ENCODE results near the gene RBMX2. TPM values are rescaled to one million over a fixed set of nuclear protein-coding genes. Genes with fewer than 3 reads are reported as not detected.

The RBMX2 gene
- total and polyA plus RNA-seq, 2 of the 4 experiments (the other 2 are of a cell fraction) = 8.8 to 11.4 TPM

- H3K4me1 ChIP-seq (ENCODE audit: control insufficient read depth, insufficient read depth, low read length) = no peaks in the 10 kb centered on the region
- H2BK15ac ChIP-seq (ENCODE audit: low read depth, low read length) = no peak overlapping the region
- ATAC-seq (ENCODE audit: low read depth) (no peak), DNase-seq (no peak)
- ChIA-PET CTCF (no interaction called here), POLR2A (ENCODE audit: unreplicated experiment) (no interaction called here)
- H3K79me1 ChIP-seq (ENCODE audit: low read depth in 1 of 2, low read length in 2 of 2) = no peaks in the 10 kb centered on the region
- H4K20me1 ChIP-seq (ENCODE audit: insufficient read depth, low read length) = no peaks in the 10 kb centered on the region
- no peak overlapping the region for H3K4ac ChIP-seq (ENCODE audit: low read depth, low read length)
- H2AK5ac ChIP-seq (ENCODE audit: low read depth, low read length) = no peak overlapping the region
- H3K9ac ChIP-seq (ENCODE audit: low read depth, low read length) = no peak overlapping the region
- intact Hi-C loops (cut with micrococcal nuclease) = no loop called here
- dilution Hi-C loops (cut with HindIII; ENCODE audit: low sequenced_read_pairs, unreplicated experiment) = no loop called here
- no peak overlapping the region for H3K27ac ChIP-seq (ENCODE audit: insufficient read depth, low read length)
- BruUV-seq (replicated peaks) = no TSS peak
- H3K56ac ChIP-seq (ENCODE audit: extremely low read depth, insufficient read depth, low read length) = no peak overlapping the region
- no peak overlapping the region for H3K18ac ChIP-seq (ENCODE audit: low read depth, low read length)
- no peaks in the 10 kb centered on the region for H3K36me3 ChIP-seq (ENCODE audit: control insufficient read depth, insufficient read depth, low read length)
- no peak overlapping the region for H2AFZ ChIP-seq (replicated peaks; ENCODE audit: low read length, poor library complexity)
- no peak overlapping the region for H3K4me3 ChIP-seq (ENCODE audit: insufficient read depth, low read depth, low read length)
- no peak overlapping the region for H4K8ac ChIP-seq (ENCODE audit: low read depth in 2 of 2, low read length in 2 of 2)
- H2BK120ac ChIP-seq (ENCODE audit: low read depth, low read length) = no peak overlapping the region
- no peak for TF ChIP-seq RFX5 (IDR thresholded peaks at IDR 0.05; ENCODE audit: low read depth, low read length)
- TF ChIP-seq MAFK (IDR thresholded peaks at IDR 0.05; ENCODE audit: low read depth, low read length) = no peak
- no peak for TF ChIP-seq RCOR1 (IDR thresholded peaks at IDR 0.05; ENCODE audit: insufficient replicate concordance, low read length)
- no peak for TF ChIP-seq CHD1 (IDR thresholded peaks at IDR 0.05; ENCODE audit: low read depth, low read length)
- no peak for TF ChIP-seq BHLHE40 (IDR thresholded peaks at IDR 0.05; ENCODE audit: low read depth, low read length)
- TF ChIP-seq MAZ (IDR thresholded peaks at IDR 0.05; ENCODE audit: borderline replicate concordance, low read depth, low read length) = no peak
- TF ChIP-seq RAD21 (IDR thresholded peaks at IDR 0.05; ENCODE audit: low read length) = no peak
- TF ChIP-seq NFE2L2 (IDR thresholded peaks at IDR 0.05; ENCODE audit: low read depth, low read length) = no peak
- no peak for TF ChIP-seq CTCF (conservative IDR thresholded peaks at IDR 0.05; ENCODE audit: low read depth, low read length)
- WGBS, 2 experiments (ENCODE audit: extremely low coverage in 2 of 2, insufficient read length in 1 of 2) = 33% methylated on average over 3 of the region's 5 CpGs; no CpG with 5 or more reads in 1 of the 2 experiments
- H2BK20ac ChIP-seq (ENCODE audit: low read depth, low read length) = no peak overlapping the region
- in situ Hi-C loops (cut with MboI; ENCODE audit: low sequenced_read_pairs) = loop anchor here (25.0 kb wide), 1 partner anchor 91 kb away; no protein-coding TSS in a partner anchor
- H3K14ac ChIP-seq (replicated peaks; ENCODE audit: low read depth, low read length) = no peak overlapping the region
- no peak overlapping the region for H3K4me2 ChIP-seq (ENCODE audit: low read depth, low read length)
- no peak overlapping the region for H2AK9ac ChIP-seq (replicated peaks; ENCODE audit: low read depth, low read length, poor library complexity)
- no peak overlapping the region for H2BK5ac ChIP-seq (ENCODE audit: low read depth, low read length, poor library complexity, severe bottlenecking)
- H3K27me3 ChIP-seq (ENCODE audit: control insufficient read depth, insufficient read depth, low read length) = peaks cover 5% of the 10 kb centered on the region
- no peaks in the 10 kb centered on the region for H3K9me3 ChIP-seq (ENCODE audit: control insufficient read depth, insufficient read depth, low read length)
- H3K9me1 ChIP-seq (ENCODE audit: insufficient read depth, low read length) = no peaks in the 10 kb centered on the region; the same call in 1 of the 2 replicates
- H3K23ac ChIP-seq (ENCODE audit: low read depth, low read length) = no peak overlapping the region
- H4K91ac ChIP-seq (ENCODE audit: insufficient read depth, low read depth, low read length) = no peak overlapping the region
- no peak overlapping the region for H4K5ac ChIP-seq (ENCODE audit: low read depth, low read length)
These were observed 23.6 kb upstream of the RBMX2 start for GRCh38 chrX:130378024-130378669.
